Natural killer cell (primary cell): Measurements from ENCODE around the gene POLE4. TPM values are rescaled to one million over a fixed set of nuclear protein-coding genes. Genes with fewer than 3 reads are reported as not detected.

Experiments
- ATAC-seq, 3 donors: fragments of 150-1000 bp in 2 of 3; fragments of 200-7000 bp in 1 of 3; cut with Tn5 transposase; 1 replicate in 1 of 3; 2 replicates in 2 of 3; pipeline ENCODE4 v1.10.0; 2021; ENCODE audit warnings: mild to moderate bottlenecking in 2 of 3, moderate library complexity in 2 of 3
- DNase-seq, 2 donors: peaks; one replicate each; pipeline versions ENCODE4 v3.0.0 to v3.0.0-alpha.2; 2013 to 2021; ENCODE audit warnings: mixed read lengths in 1 of 2
- H3K27ac ChIP-seq: one replicate; pipeline ENCODE4 v1.5.1; 2013; ENCODE audit warnings: mild to moderate bottlenecking, low read length
- H3K27me3 ChIP-seq: one replicate; pipeline ENCODE4 v1.6.1; 2013; ENCODE audit warnings: low read length; ENCODE audit not compliant: control insufficient read depth, insufficient read depth
- H3K36me3 ChIP-seq: one replicate; pipeline ENCODE4 v1.6.1; 2013; ENCODE audit warnings: low read length; ENCODE audit not compliant: control insufficient read depth, insufficient read depth
- H3K4me1 ChIP-seq: one replicate; pipeline ENCODE4 v1.6.1; 2013; ENCODE audit warnings: low read length; ENCODE audit not compliant: control insufficient read depth, insufficient read depth
- H3K4me3 ChIP-seq: one replicate; pipeline ENCODE4 v1.5.1; 2013; ENCODE audit warnings: low read length
- H3K9me3 ChIP-seq: one replicate; pipeline ENCODE4 v1.6.1; 2013; ENCODE audit warnings: low read length; ENCODE audit not compliant: control insufficient read depth, insufficient read depth
- H3K27ac Mint-ChIP-seq, 2 donors: one replicate each; pipeline ENCODE4 v1.8.0; 2022; ENCODE audit warnings: mild to moderate bottlenecking in 2 of 2, mixed read lengths in 2 of 2, moderate library complexity in 1 of 2
- H3K27me3 Mint-ChIP-seq, 2 donors: one replicate each; pipeline ENCODE4 v1.8.0; 2022; ENCODE audit warnings: low read depth in 2 of 2, mixed read lengths in 2 of 2
- H3K36me3 Mint-ChIP-seq: one replicate; pipeline ENCODE4 v1.8.0; 2022; ENCODE audit warnings: mixed read lengths
- H3K4me1 Mint-ChIP-seq, 2 donors: one replicate each; pipeline ENCODE4 v1.8.0; 2022; ENCODE audit warnings: mixed read lengths in 2 of 2
- H3K4me3 Mint-ChIP-seq: one replicate; pipeline ENCODE4 v1.8.0; 2022; ENCODE audit warnings: mild to moderate bottlenecking, moderate library complexity, mixed read lengths
- H3K9me3 Mint-ChIP-seq, 2 donors: one replicate each; pipeline ENCODE4 v1.8.0; 2022; ENCODE audit warnings: mixed read lengths in 2 of 2
- WGBS: methylation state at CpG from one replicate; pipeline ENCODE4 v1.1.7; 2013; ENCODE audit warnings: missing lambda C conversion rate; ENCODE audit not compliant: insufficient coverage; 5-methylcytosine and 5-hydroxymethylcytosine counted together
- intact Hi-C: fragments of 100-400 bp; cut with micrococcal nuclease; formaldehyde crosslinking; loops from one replicate; pipeline ENCODE4 v1.14.2; 2022
- total RNA-seq, 4 donors: library from RNA; stranded (reverse); fragments of 120-200 nt in 1 of 4; gene quantifications; one replicate each; pipeline versions ENCODE4 v1.2.3 to v1.2.4, GENCODE V29; 2013 to 2022
- TF ChIP-seq, protein P1 (sequence below): fragments of 200-600 bp; IDR thresholded peaks from one replicate; pipeline ENCODE4 v1.8.0; 2022; ENCODE audit warnings: antibody characterized with exemption

Gene POLE4
- total RNA-seq, 3 donors from 2014 or later (not counting 1 experiment from before 2014, with no cell fraction given): 31.1 to 35.3 (median 34.4) TPM

DNA sequence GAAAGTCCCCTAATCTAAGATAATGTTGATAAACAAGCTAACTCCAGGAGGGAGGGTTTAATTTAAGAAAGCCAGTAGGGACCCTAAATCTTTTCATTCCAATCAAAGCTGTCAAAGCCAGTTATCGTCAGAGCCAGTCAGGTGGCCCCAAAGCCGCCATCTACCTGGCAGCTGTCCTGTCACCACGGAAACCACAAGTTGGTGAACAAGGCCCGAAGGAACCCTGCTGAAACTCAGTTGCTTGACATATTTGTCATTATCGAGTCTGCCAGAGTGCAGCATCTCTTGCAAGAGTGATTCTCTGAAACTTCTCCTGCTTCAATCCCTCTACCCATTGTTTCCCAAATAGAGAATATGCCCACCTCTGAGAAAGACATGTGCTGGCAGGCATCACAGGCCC is 30.8 kb upstream of the POLE4 start:
- DNase-seq (no peak), ATAC-seq (no peak)
- H3K27ac ChIP-seq: no peak overlapping the region
- Mint-ChIP-seq H3K9me3 (no peaks in the 10 kb centered on the region), H3K27ac (no peak overlapping the region), H3K27me3 (peaks cover 3 to 7% of the 10 kb centered on the region in 2 donors), H3K4me3 (no peak overlapping the region), H3K36me3 (no peaks in the 10 kb centered on the region), H3K4me1 (peaks cover 0 to 5% of the 10 kb centered on the region in 2 donors)
- no peaks in the 10 kb centered on the region for H3K9me3 ChIP-seq
- no peaks in the 10 kb centered on the region for H3K27me3 ChIP-seq
- H3K36me3 ChIP-seq: no peaks in the 10 kb centered on the region
- TF ChIP-seq, protein P1, sequence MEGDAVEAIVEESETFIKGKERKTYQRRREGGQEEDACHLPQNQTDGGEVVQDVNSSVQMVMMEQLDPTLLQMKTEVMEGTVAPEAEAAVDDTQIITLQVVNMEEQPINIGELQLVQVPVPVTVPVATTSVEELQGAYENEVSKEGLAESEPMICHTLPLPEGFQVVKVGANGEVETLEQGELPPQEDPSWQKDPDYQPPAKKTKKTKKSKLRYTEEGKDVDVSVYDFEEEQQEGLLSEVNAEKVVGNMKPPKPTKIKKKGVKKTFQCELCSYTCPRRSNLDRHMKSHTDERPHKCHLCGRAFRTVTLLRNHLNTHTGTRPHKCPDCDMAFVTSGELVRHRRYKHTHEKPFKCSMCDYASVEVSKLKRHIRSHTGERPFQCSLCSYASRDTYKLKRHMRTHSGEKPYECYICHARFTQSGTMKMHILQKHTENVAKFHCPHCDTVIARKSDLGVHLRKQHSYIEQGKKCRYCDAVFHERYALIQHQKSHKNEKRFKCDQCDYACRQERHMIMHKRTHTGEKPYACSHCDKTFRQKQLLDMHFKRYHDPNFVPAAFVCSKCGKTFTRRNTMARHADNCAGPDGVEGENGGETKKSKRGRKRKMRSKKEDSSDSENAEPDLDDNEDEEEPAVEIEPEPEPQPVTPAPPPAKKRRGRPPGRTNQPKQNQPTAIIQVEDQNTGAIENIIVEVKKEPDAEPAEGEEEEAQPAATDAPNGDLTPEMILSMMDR: no peak
- intact Hi-C loops: no loop called here
- 41% methylated on average over 5 of the region's 5 CpGs for WGBS
- H3K4me1 ChIP-seq: peaks cover 3% of the 10 kb centered on the region
- H3K4me3 ChIP-seq: no peak overlapping the region

- Mint-ChIP-seq H3K9me3 (no peaks in the 10 kb centered on the region), H3K36me3 (no peaks in the 10 kb centered on the region), H3K27ac (no peak overlapping the region), H3K4me3 (no peak overlapping the region), H3K4me1 (no peaks in the 10 kb centered on the region), H3K27me3 (peaks cover 3 to 40% of the 10 kb centered on the region in 2 donors)
- DNase-seq: no peak
- H3K27me3 ChIP-seq: no peaks in the 10 kb centered on the region
- H3K9me3 ChIP-seq: no peaks in the 10 kb centered on the region
- TF ChIP-seq, protein P1: no peak
- H3K4me1 ChIP-seq: no peaks in the 10 kb centered on the region
- intact Hi-C loops: no loop called here
- no peaks in the 10 kb centered on the region for H3K36me3 ChIP-seq
- ATAC-seq: no peak
- WGBS: 78% methylated on average over 6 of the region's 8 CpGs
- no peak overlapping the region for H3K4me3 ChIP-seq
- H3K27ac ChIP-seq: no peak overlapping the region
Observed at GRCh38 chr2:74930811-74931486, 27.5 kb upstream of the POLE4 start.

GRCh38 chr2:74931940-74932339 is 26.5 kb upstream of the POLE4 start:
- H3K9me3 Mint-ChIP-seq: no peaks in the 10 kb centered on the region
- no peak overlapping the region for H3K4me3 Mint-ChIP-seq
- H3K9me3 ChIP-seq: no peaks in the 10 kb centered on the region
- H3K27ac ChIP-seq: no peak overlapping the region
- ATAC-seq: no peak
- 67% methylated on average over 2 of the region's 2 CpGs for WGBS
- intact Hi-C loops: no loop called here
- H3K36me3 ChIP-seq: no peaks in the 10 kb centered on the region
- H3K4me1 Mint-ChIP-seq: no peaks in the 10 kb centered on the region
- no peaks in the 10 kb centered on the region for H3K36me3 Mint-ChIP-seq
- H3K27me3 ChIP-seq: no peaks in the 10 kb centered on the region
- H3K27ac Mint-ChIP-seq: no peak overlapping the region
- DNase-seq: no peak
- no peak overlapping the region for H3K4me3 ChIP-seq
- TF ChIP-seq, protein P1: no peak
- H3K27me3 Mint-ChIP-seq: peaks cover 6 to 50% of the 10 kb centered on the region in 2 donors
- no peaks in the 10 kb centered on the region for H3K4me1 ChIP-seq

- H3K4me3 Mint-ChIP-seq: no peak overlapping the region
- Histone ChIP-seq H3K4me3 (no peak overlapping the region), H3K4me1 (no peaks in the 10 kb centered on the region), H3K36me3 (no peaks in the 10 kb centered on the region), H3K27me3 (no peaks in the 10 kb centered on the region), H3K27ac (no peak overlapping the region), H3K9me3 (no peaks in the 10 kb centered on the region)
- DNase-seq: no peak
- no peak overlapping the region for H3K27ac Mint-ChIP-seq
- H3K9me3 Mint-ChIP-seq: no peaks in the 10 kb centered on the region
- H3K27me3 Mint-ChIP-seq: peaks cover 4 to 71% of the 10 kb centered on the region in 2 donors
- 91% methylated on average over 4 of the region's 4 CpGs for WGBS
- no peak for ATAC-seq
- intact Hi-C loops: no loop called here
- H3K36me3 Mint-ChIP-seq: no peaks in the 10 kb centered on the region
- TF ChIP-seq, protein P1: no peak
- no peaks in the 10 kb centered on the region for H3K4me1 Mint-ChIP-seq
Observed at GRCh38 chr2:74935975-74936391, 22.5 kb upstream of the POLE4 start.
